HEK293T (cell line): Measurements from ENCODE around the gene DNAAF5.

ENCODE experiments used
- BHLHE40 ChIP-seq: fragments of 450-650 bp; IDR thresholded peaks from 2 replicates; pipeline ENCODE4 v1.6.1; 2016; ENCODE audit warnings: mild to moderate bottlenecking, moderate library complexity, borderline replicate concordance
- ELF4 ChIP-seq: fragments of 450-650 bp; IDR thresholded peaks from 2 replicates; pipeline ENCODE4 v1.6.1; 2017; ENCODE audit warnings: antibody characterized with exemption
- FOXK2 ChIP-seq: fragments of 450-650 bp; IDR thresholded peaks from 2 replicates; pipeline ENCODE4 v1.6.1; 2016; ENCODE audit warnings: mild to moderate bottlenecking
- L3MBTL2 ChIP-seq: fragments of 450-650 bp; conservative IDR thresholded peaks from 2 replicates; pipeline ENCODE4 v1.6.1; 2016; ENCODE audit warnings: mild to moderate bottlenecking
- LEF1 ChIP-seq: fragments of 450-650 bp; IDR thresholded peaks from 2 replicates; pipeline ENCODE4 v1.6.1; 2017; ENCODE audit warnings: mild to moderate bottlenecking, borderline replicate concordance
- SP1 ChIP-seq: fragments of 450-650 bp; IDR thresholded peaks from 2 replicates; pipeline ENCODE4 v1.6.1; 2017
- SUZ12 ChIP-seq: fragments of 450-650 bp; IDR thresholded peaks from 2 replicates; pipeline ENCODE4 v1.6.1; 2016; ENCODE audit warnings: mild to moderate bottlenecking
- TF ChIP-seq, protein P1 (sequence below): fragments of 450-650 bp; IDR thresholded peaks from 2 replicates; pipeline ENCODE4 v1.6.1; 2016

DNA sequence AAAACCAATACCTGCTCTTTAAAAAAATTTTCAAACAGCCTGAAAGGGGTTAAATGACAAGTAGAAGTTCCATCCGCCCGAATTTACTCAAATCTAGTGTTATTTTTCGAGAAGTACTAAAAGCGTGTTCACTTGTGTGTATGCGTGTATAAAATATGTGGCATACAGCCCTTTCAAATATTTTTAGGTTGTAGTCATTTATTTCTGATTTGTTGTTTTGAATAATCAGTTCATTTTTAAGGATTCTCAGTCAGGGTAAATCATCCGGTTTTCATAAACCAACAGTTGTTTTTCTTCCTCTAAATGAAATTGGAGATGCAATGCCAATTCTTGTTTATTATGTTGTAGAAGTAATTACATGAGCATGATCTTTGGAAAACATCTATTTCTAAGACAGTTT, 98.9 kb downstream of the DNAAF5 start:
- TF ChIP-seq SP1: no peak
- no peak for TF ChIP-seq SUZ12
- TF ChIP-seq FOXK2: no peak
- no peak for TF ChIP-seq ELF4
- no peak for TF ChIP-seq LEF1
- TF ChIP-seq, protein P1, sequence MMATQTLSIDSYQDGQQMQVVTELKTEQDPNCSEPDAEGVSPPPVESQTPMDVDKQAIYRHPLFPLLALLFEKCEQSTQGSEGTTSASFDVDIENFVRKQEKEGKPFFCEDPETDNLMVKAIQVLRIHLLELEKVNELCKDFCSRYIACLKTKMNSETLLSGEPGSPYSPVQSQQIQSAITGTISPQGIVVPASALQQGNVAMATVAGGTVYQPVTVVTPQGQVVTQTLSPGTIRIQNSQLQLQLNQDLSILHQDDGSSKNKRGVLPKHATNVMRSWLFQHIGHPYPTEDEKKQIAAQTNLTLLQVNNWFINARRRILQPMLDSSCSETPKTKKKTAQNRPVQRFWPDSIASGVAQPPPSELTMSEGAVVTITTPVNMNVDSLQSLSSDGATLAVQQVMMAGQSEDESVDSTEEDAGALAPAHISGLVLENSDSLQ: no peak
- TF ChIP-seq L3MBTL2: no peak
- no peak for TF ChIP-seq BHLHE40
